Measurements from ENCODE around the gene DHRSX. TPM values are rescaled to one million over a fixed set of nuclear protein-coding genes. Genes with fewer than 3 reads are reported as not detected.
A peak's percentile ranks its signal among the peaks of the same experiment; 100 is the strongest.

Gene DHRSX
- total RNA-seq, 2 donors from 2014 or later: 14.8 to 46.5 TPM

- no peak for ATAC-seq
- WGBS, 2 donors: 92% methylated on average over 3 of the region's 3 CpGs
- intact Hi-C loops (cut with DNase I): no loop called here
Observed at GRCh38 chrX:2330910-2331309, 169.9 kb downstream of the DHRSX start.

GRCh38 chrX:2330487-2330886 is 170.3 kb downstream of the DHRSX start:
- H3K4me1 ChIP-seq: peaks cover 5% of the 10 kb centered on the region
- DNase-seq (no peak), ATAC-seq (no peak)
- TF ChIP-seq POLR2A (IDR thresholded peaks at IDR 0.05): no peak
- no peak for TF ChIP-seq CTCF (IDR thresholded peaks at IDR 0.05)
- H3K36me3 ChIP-seq (replicated peaks in 1 of 2; ENCODE audit: insufficient read depth in 1 of 2, low read depth in 2 of 2): no peaks in the 10 kb centered on the region
- H3K4me3 ChIP-seq: no peak overlapping the region
- no peaks in the 10 kb centered on the region for H3K27me3 ChIP-seq
- 65 to 73% methylated on average over 2 of the region's 2 CpGs for WGBS, 2 donors
- intact Hi-C loops (cut with DNase I): no loop called here
- no peak overlapping the region for H3K27ac ChIP-seq
- H3K9me3 ChIP-seq: no peaks in the 10 kb centered on the region

More at GRCh38 chrX:2330910-2331309, 169.9 kb downstream of the DHRSX start:
- Histone ChIP-seq H3K4me1 (peaks cover 3% of the 10 kb centered on the region), H3K4me3 (no peak overlapping the region), H3K36me3 (replicated peaks in 1 of 2; ENCODE audit: insufficient read depth in 1 of 2, low read depth in 2 of 2) (no peaks in the 10 kb centered on the region), H3K27ac (no peak overlapping the region), H3K27me3 (no peaks in the 10 kb centered on the region), H3K9me3 (no peaks in the 10 kb centered on the region)
- TF ChIP-seq POLR2A (IDR thresholded peaks at IDR 0.05): no peak
- TF ChIP-seq CTCF (IDR thresholded peaks at IDR 0.05): no peak
- no peak for DNase-seq

- Histone ChIP-seq H3K36me3 (replicated peaks in 1 of 2; ENCODE audit: insufficient read depth in 1 of 2, low read depth in 2 of 2) (no peaks in the 10 kb centered on the region), H3K27ac (no peak overlapping the region), H3K4me1 (peaks cover 5% of the 10 kb centered on the region), H3K27me3 (no peaks in the 10 kb centered on the region), H3K9me3 (no peaks in the 10 kb centered on the region), H3K4me3 (no peak overlapping the region)
- TF ChIP-seq CTCF (IDR thresholded peaks at IDR 0.05) (no peak), POLR2A (IDR thresholded peaks at IDR 0.05) (no peak)
- intact Hi-C loops (cut with DNase I): no loop called here
- DNase-seq (no peak), ATAC-seq (no peak)
- 92 to 93% methylated on average over 5 of the region's 5 CpGs for WGBS, 2 donors
Observed at GRCh38 chrX:2327423-2327822, 173.4 kb downstream of the DHRSX start.

GRCh38 chrX:2325076-2325784 is 175.5 kb downstream of the DHRSX start:
- TF ChIP-seq CTCF (IDR thresholded peaks at IDR 0.05) (no peak), POLR2A (IDR thresholded peaks at IDR 0.05) (peak in 1 of 3 donors; percentile 27)
- peaks cover 16% of the 10 kb centered on the region for H3K4me1 ChIP-seq
- 85 to 89% methylated on average over 27 of the region's 27 CpGs for WGBS, 2 donors
- no peaks in the 10 kb centered on the region for H3K36me3 ChIP-seq (replicated peaks in 1 of 2; ENCODE audit: insufficient read depth in 1 of 2, low read depth in 2 of 2)
- DNase-seq (peak; percentile 28 to 92 (median 81)), ATAC-seq (peak; percentile 34)
- peak overlapping the region in 1 of 4 donors; percentile 28 for H3K27ac ChIP-seq
- intact Hi-C loops (cut with DNase I): no loop called here
- no peaks in the 10 kb centered on the region for H3K27me3 ChIP-seq
- H3K9me3 ChIP-seq: no peaks in the 10 kb centered on the region
- no peak overlapping the region for H3K4me3 ChIP-seq

- ATAC-seq: no peak
- H3K9me3 ChIP-seq: no peaks in the 10 kb centered on the region
- intact Hi-C loops (cut with DNase I): no loop called here
- no peak for TF ChIP-seq CTCF (IDR thresholded peaks at IDR 0.05)
- no peak for TF ChIP-seq POLR2A (IDR thresholded peaks at IDR 0.05)
- no peaks in the 10 kb centered on the region for H3K36me3 ChIP-seq (replicated peaks in 1 of 2; ENCODE audit: insufficient read depth in 1 of 2, low read depth in 2 of 2)
- no peaks in the 10 kb centered on the region for H3K27me3 ChIP-seq
- H3K4me1 ChIP-seq: peaks cover 16% of the 10 kb centered on the region
- H3K27ac ChIP-seq: no peak overlapping the region
- no peak overlapping the region for H3K4me3 ChIP-seq
- WGBS, 2 donors: 81 to 87% methylated on average over 8 of the region's 8 CpGs
- no peak for DNase-seq
Observed at GRCh38 chrX:2324151-2324550, 176.6 kb downstream of the DHRSX start.
